GM21717 (cell line): ENCODE data around the gene AFAP1.
A peak's percentile ranks its signal among the peaks of the same experiment; 100 is the strongest.

Experiments used
- ATAC-seq: cut with Tn5 transposase; IDR thresholded peaks from one replicate; pipeline ENCODE4 v1.9.1; 2021; ENCODE audit warnings: mild to moderate bottlenecking, moderate library complexity; ENCODE audit not compliant: unreplicated experiment

AFAP1 gene, protein sequence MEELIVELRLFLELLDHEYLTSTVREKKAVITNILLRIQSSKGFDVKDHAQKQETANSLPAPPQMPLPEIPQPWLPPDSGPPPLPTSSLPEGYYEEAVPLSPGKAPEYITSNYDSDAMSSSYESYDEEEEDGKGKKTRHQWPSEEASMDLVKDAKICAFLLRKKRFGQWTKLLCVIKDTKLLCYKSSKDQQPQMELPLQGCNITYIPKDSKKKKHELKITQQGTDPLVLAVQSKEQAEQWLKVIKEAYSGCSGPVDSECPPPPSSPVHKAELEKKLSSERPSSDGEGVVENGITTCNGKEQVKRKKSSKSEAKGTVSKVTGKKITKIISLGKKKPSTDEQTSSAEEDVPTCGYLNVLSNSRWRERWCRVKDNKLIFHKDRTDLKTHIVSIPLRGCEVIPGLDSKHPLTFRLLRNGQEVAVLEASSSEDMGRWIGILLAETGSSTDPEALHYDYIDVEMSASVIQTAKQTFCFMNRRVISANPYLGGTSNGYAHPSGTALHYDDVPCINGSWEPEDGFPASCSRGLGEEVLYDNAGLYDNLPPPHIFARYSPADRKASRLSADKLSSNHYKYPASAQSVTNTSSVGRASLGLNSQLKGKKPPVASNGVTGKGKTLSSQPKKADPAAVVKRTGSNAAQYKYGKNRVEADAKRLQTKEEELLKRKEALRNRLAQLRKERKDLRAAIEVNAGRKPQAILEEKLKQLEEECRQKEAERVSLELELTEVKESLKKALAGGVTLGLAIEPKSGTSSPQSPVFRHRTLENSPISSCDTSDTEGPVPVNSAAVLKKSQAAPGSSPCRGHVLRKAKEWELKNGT

DNA sequence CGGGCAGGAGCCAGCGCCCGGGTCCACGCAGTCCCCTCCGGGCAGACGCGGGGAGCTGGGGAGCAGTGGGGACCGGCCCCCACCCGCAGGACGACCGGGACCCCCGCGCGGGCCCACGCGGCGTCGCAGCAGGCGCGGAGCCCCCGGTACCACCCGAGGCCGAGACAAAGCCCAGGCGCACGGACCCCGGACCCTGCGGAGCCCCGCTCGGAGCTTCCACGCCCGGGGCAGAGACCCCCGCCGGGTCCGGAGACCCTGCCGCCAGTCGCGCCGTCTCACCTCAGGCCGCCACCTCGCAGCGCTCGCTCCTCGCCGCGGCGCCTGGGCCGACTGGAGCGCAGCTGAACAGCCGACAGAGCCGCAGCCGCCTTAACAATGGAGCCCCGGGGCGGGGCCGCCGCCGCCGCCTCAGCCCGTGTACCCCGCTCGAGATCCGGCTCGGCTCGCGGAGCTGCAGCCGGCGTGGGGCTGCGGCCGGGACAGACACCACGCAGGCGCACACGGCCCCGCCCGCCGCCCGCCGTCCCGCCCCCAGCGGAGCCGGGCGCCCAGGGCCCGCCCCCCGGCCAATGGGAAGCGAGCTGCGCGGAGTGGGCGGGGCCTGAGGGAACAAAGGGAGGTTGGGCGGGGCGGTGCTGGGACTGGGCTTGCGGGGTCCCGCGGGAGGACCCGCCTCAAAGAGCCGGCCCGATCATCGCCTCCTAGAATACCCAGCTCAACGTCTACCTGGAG, at the start of gene AFAP1:
TSS of gene AFAP1 (minus strand) at position 485 of the 732 bp plus-strand sequence. CDS start 67,783 bp downstream, outside the sequence.
- peak; percentile 63 for ATAC-seq

DNA sequence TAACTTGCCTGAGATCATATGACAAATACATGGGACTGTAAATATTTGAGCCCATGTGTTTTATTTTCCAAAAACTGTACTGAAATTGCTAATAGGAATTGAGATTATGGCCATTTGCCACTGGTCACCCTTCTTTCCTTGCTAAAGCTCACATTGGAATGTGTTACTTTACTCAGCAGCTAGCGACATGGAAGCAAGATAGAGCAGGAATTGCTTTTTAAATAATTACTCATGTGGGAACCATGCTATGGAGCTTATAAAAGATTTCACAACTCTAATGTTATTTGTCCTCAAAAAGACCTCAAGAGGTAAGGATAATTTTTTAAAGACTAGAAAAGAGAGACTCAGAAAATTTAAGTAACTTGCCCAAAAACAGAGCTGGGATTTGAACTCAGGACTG, 48.8 kb upstream of the AFAP1 start:
- no peak for ATAC-seq

DNA sequence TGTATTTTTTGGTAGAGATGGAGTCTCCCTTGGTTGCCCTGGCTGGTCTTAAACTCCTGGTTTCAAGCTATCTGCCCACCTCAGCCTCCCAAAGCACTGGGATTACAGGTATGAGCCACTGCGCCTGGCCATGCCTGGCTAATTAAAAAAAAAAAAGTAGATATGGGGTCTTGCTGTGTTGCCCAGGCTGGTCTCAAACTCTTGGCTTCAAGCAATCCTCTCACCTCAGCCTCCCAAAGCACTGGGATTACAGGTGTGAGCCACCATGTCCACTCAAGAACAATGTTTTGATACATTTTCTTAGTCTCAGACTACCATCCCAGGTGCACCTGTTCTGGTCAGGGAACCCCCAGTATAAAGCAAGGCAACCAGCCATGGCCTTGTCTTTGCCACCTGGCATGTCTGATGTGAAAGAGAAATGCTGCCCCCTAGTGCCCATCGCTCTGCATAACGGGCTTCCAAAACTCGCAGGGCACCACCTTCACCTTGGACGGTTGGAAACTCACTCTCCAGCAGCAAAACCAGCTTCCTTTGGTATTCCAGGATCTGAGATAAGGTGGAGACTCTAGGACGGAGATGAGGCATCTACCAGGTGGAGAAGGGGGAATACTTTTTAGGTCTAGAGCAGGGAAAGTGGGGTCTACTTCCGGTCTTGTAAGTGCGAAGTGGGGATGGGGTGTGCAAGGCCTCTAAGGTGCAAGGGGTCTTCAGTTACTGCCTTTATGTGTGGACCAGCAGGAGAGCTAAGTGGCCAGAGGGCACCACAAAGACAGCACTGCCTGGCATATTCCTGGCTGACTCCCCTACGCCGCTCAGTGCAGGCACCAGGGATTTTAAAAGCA, 47.7 kb upstream of the AFAP1 start:
- peak; percentile 68 for ATAC-seq

DNA sequence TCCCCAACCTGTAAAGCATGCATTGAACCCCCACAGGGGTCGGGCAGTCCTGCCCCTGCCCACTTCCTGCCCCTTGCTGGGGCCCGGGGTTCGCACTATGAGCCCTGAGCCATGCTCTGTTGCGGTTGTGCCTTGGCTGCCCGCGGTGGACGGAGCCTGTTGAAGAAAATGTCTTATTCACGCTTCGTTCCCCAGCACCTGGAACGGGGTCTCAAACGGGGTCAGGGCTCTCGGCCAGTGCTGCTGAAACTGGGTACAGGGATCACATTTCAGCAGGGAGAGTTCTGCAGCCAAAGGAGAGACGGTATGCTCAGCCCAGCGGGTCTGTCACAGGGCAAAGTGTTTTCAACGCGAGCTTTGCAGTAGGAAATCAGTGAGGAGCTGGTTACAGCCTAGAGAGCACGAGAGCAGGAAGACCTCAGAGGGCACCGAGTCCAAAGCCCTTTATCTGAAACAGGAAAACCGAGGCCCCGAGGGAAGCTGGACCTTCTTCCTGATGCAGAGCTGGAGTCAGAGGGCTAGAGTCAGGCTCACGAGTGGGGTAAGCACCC, 46.3 kb upstream of the AFAP1 start:
- ATAC-seq, result no peak

DNA sequence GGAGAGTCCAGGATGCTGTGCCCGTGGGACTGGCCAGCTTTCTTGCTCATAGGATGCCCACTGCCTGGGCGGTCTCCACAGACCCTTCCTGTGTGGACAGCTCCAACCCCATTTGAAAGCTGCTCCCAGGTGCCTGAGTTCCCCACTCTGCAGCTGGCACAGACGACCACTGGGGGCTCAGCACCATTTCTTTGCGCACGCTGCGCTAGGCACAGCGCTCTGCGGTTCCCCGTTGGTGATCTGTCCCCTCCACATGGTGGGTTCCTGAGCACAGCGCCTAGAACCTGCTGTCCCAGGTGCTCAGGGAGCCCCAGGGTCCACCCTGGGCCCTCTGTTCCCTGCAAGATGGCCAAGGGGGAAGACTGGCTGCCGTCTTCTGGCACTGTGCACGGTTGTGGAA, 45.4 kb upstream of the AFAP1 start:
- ATAC-seq, result no peak

DNA sequence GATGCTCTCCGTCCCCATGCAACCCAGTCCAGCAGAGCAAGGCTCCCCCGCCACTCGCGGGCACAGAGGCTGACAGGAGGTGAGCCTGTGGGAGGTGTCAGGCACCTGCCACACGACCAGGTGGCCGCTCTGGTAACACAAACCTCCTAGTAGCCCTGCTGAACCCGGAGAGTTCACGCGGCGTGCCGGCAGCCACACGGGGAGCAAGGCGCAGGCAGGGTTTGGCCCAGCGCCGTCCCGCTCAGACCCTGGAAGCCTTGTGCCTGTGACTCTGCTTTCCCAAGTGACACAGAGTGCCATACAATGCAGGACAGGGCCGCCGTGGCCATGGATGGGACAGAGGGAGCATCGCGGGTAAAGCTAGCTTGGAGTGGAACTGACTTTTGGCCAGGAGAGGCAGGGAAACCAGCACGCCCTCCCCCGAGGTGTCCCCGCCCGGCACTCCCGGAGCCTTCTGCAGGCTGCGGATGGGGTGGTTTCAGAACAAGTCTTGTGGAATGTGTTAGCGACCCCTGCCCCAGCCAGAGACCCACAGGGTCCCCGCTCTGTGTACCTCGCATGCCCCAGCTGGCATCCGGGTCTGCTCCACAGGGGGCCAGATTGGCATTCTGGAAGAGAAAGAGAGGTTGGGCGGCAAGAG, 44.7 kb upstream of the AFAP1 start:
- ATAC-seq, result no peak

DNA sequence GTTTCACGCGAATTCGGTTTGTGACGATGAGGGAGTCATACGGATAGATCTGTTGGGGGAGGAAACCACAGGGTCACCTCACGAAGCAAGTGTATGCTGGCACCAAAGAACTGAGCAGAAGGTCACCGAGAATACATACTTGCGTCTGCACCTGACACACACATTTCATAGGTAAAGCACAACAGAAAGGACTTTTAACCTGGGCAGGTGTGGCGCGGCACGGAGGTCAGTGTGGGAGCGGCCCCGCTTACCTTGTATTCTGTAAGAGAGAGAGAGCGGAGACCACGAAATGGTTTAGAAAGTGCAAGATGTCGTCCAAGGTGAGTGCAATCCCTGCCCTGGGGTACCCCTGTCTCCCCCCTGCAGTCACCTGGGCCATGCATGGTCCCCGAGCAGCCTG, 43.6 kb upstream of the AFAP1 start:
- ATAC-seq, result no peak

DNA sequence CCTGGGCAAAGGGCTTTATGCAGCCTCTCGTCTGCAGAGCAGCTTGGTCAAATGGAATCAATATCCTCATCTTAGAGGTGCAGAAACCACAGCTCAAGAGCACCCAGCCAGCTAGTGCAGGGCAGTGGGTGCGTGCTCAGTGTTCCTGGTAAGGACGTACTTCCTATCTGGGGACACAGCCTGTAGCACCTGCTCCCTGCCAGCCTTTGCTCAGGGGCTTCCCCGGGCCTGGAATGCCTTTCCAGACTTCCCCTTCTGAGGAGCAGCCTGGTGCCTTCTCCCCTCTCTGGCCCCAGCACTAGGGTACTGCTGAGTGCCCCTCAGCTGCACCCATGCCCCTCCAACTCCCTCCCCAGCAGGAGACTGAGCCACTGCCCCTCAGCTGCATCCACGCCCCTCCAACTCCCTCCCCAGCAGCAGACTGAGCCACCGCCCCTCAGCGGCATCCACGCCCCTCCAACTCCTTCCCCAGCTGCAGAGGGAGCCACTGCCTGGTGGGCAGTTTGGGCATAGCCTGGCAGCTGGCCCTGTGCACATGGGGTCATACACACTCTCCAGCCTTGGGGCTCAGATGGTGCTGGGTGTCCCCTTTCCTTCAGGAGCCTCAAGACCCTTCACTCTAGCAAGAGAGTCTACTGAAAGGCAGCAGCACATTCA, 42.2 kb upstream of the AFAP1 start:
- no peak for ATAC-seq

DNA sequence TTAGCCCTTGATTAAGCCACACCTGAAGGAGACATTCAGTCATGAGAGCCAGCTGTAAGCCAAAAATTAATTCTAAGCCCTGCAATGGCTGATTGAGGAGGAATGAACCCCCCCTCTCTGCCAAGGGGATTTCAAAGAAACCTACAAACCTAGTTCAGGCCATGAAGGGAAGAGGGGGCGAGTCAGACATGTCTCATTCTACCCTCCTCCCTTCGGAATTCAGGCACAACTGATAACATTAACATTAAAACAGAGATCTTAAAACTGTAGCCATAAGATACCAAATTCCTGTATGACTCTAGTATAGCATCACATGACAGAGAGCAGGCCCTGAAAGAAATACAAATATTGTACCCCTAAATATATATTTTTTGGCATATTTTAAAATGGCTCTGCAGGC, 40.4 kb upstream of the AFAP1 start:
- no peak for ATAC-seq

DNA sequence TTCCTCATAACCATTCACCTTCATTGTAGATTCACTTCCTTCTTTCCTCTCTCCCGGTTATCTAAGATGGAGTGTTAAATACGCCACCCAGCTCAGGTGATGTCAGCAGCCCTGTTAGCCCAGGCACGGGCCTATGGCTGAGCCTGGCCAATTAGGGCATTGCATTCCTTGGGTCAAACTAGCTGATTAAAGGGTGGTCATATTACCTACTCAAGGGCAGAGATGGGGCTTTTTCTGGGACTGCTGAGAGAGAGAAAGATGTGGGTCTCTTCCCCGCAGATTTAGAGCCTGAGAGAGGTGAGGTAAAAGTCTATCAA, 39.9 kb upstream of the AFAP1 start:
- ATAC-seq, result no peak

DNA sequence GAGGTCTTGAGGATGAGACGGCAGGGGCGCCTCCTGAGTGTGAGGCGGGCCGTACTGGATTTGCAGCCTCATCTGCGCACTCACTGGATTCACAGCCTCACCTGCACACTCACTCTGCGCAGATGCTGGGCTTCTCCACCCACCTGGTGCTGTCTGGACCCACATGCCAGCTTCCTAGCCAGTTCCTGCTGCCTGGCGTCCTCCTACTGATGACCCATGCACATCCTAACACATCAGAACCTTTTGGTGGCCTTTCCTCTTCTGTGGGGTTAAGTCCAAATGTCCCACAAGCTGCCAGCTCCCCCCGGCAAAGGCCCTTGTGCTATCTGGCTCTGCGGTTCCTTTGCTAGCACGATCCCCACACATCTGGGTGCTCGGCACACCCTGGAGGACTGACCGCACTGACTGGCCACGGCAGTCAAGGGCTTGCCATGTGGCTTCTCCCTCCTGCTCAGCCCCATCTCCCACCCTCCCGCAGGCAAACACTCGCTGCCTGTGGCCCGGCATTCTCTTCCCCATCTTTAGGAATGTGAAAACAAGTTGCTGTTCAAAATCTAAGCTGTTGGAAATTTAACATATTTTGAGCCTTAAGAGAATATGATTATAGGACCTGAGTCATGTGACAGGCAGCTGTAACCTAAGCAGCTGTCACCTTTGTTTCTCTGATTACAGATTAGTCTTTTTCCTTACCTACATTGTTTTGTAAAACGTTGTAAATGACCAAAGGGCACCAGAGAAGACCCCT, 39.4 kb upstream of the AFAP1 start:
- ATAC-seq, result no peak

DNA sequence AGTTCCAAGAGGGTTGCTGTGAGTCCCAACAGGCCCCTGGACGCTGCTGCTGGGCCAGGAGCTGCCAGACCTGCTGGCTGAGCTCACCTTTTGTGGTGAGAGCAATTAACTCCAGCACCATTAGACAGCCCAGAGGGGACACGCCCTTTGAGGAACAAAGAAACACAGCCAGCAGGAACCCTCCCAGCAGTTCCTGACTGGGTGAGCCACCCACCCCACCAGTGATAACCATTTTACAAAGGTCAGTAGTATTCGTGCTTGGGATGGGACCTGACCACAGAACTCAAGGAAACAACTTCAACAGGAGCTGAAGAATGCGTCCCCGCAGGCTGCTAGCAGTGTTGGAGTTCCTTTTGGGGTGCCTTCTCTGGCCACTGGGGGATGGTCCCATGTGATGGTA, 38.8 kb upstream of the AFAP1 start:
- no peak for ATAC-seq

DNA sequence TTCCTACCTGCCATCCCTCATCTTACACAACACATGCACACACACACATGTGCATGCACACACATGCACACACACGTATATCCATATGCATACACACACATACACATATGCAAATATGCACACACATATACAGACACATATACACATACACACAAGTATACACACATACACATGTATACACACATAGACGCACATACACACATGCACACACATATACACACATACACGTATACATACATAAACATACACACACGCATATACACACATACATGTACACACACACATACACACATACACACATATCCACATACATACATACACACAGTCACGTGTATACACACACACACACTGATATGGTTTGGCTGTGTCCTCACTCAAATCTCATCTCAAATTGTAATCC, 37.0 kb upstream of the AFAP1 start:
- ATAC-seq, result no peak

DNA sequence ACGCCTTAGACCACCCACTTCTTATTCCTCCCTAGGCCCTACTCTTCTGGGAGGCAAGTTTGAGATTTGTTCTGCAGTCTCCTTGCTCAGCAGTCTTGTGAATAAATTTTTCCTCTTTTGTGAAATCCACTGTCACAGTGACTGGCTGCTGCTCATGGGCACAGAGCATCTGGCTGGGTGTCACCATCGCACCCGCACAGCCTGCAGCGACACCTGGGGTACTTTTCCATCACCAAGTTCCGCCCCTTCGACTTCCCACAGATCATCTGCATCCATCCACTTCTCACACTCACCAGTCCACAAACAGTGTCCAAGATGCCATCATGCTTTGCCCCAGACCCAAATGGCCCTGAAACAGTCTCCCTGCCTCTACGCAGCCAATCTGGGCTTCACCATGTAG, 36.4 kb upstream of the AFAP1 start:
- ATAC-seq, result no peak

DNA sequence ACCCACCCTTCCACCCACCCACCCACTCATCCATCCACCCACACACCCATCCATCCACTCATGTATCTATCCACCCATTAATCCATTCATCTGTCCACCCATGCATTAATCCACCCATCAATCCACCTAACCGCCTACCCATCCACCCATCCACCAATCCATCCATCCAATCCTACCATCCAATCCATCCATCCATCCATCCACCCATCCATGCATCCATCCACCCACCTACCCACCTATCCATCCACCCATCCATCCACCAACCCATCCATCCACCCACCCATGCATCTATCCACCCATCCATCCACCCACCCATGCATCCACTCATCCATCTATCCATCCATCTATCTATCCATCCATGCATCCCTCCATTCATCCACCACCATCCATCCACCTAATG, 34.8 kb upstream of the AFAP1 start:
- ATAC-seq, result no peak

DNA sequence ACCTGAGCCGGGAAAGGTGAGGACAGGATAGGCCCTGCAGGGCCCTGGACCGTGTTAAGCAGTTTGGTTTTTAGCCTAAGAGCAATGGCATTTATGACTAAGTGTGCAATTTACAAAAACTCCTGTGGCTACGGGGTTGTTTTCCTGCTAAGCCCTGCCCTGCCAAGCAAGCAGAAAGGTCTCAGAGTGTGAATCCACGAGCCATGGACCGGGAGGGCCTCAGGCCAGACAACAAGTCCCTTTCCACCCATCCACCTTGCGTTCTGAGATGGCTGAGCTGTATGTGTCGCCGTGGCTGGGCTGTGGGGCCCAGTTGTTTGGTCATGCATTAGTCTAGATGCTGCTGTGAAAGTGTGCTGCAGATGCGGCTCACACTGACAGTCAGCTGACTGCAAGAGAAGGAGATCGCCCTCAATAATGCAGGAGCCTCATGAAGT, 33.9 kb upstream of the AFAP1 start:
- ATAC-seq, result no peak

DNA sequence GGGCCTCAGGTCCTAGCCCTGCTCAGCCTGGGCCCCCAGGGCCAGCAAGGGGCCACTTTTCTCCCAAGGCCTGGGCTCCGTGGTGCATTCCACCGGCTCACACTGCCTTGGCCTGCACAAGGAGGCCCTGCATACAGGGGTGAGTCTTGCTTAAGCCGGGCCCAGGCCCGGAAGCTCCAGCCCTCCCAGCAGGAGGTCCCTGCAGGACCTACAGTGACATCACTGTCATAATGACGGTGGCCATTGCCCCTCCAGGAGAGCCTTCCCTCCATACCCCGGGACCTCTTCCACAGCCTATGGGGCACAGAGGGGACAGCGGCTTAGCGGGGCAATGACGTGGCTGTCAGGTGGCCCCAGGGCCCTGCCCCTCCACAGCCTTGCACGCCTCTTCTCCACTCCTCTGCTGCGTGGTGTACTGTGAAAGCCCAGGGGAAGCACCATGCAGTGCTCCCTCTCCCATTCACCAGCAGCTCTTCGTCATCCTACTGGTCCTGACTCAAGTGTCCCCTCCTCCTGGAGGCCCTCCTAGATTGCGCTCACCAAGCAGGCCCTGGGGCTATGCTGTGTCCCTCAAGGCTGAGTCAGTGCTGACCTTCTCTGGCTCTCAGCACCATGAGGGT, 32.3 kb upstream of the AFAP1 start:
- ATAC-seq, result no peak

DNA sequence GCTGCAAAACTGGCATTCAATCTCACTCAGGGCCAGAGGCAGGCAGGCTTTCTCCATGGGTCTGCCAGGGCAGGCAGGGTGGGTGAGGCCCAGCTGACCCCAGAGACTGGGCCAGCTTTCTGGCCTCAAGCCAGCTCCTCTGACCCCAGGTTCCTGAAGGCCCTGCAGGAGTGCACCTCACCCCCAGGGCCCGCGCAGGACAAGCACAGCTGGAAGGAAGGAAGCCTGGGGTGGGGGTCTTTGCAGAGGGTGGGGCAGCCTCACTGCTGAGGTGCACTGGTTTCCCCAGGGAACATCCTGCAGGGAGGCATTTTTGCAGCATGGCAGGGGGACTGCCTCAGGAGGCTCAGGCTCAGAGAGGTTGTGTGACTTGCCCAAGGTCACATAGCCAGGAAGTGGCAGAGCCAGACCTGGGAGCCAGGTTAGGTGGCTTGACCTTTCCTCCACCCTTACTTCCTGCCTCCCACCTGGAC, 31.5 kb upstream of the AFAP1 start:
- ATAC-seq, result no peak
